ENCODE data around the gene DOCK4. TPM values are rescaled to one million over a fixed set of nuclear protein-coding genes. Genes with fewer than 3 reads are reported as not detected.

DOCK4 gene
- total RNA-seq, 1 donor from 2014 or later: 32.2 TPM

- H3K27ac Mint-ChIP-seq (ENCODE audit: unreplicated experiment): no peak overlapping the region
Observed at GRCh38 chr7:112061051-112061450, 145.1 kb downstream of the DOCK4 start.

GRCh38 chr7:112060625-112061024 is 145.6 kb downstream of the DOCK4 start:
- H3K27ac ChIP-seq (ENCODE audit: low read depth, low read length): no peak overlapping the region
- no peak for TF ChIP-seq EZH2 (IDR thresholded peaks at IDR 0.05; ENCODE audit: insufficient read depth, low read length)
- no peak for TF ChIP-seq CTCF (IDR thresholded peaks at IDR 0.05; ENCODE audit: insufficient read depth, low read depth, low read length)

More at GRCh38 chr7:112061051-112061450, 145.1 kb downstream of the DOCK4 start:
- Histone ChIP-seq H3K36me3 (ENCODE audit: insufficient read depth, low read length) (no peaks in the 10 kb centered on the region), H3K27me3 (ENCODE audit: insufficient read depth, low read length) (no peaks in the 10 kb centered on the region), H3K4me1 (ENCODE audit: insufficient read depth, low read length) (no peaks in the 10 kb centered on the region), H3K4me2 (ENCODE audit: low read length) (no peak overlapping the region), H3K9me3 (ENCODE audit: insufficient read depth, low read depth, low read length) (no peaks in the 10 kb centered on the region), H4K20me1 (ENCODE audit: insufficient read depth, low read length) (no peaks in the 10 kb centered on the region), H3K9ac (ENCODE audit: low read length) (no peak overlapping the region), H3K27ac (ENCODE audit: low read depth, low read length) (no peak overlapping the region), H3K79me2 (ENCODE audit: insufficient read depth, low read length) (no peaks in the 10 kb centered on the region), H2AFZ (ENCODE audit: low read depth, low read length) (no peak overlapping the region), H3K4me3 (ENCODE audit: insufficient read depth, low read depth, low read length) (no peak overlapping the region)
- Mint-ChIP-seq H3K4me3 (ENCODE audit: unreplicated experiment) (no peak overlapping the region), H3K4me1 (ENCODE audit: low read depth, unreplicated experiment) (peaks cover 7% of the 10 kb centered on the region), H3K36me3 (ENCODE audit: low read depth, unreplicated experiment) (no peaks in the 10 kb centered on the region), H3K9me3 (ENCODE audit: unreplicated experiment) (no peaks in the 10 kb centered on the region), H3K27me3 (ENCODE audit: low read depth, unreplicated experiment) (no peaks in the 10 kb centered on the region)
- FAIRE-seq (no peak), DNase-seq (ENCODE audit: low read depth) (no peak)
- TF ChIP-seq CTCF (IDR thresholded peaks at IDR 0.05; ENCODE audit: insufficient read depth, low read depth, low read length) (no peak), EZH2 (IDR thresholded peaks at IDR 0.05; ENCODE audit: insufficient read depth, low read length) (no peak)

GRCh38 chr7:112059675-112060074 is 146.5 kb downstream of the DOCK4 start:
- TF ChIP-seq EZH2 (IDR thresholded peaks at IDR 0.05; ENCODE audit: insufficient read depth, low read length): no peak
- TF ChIP-seq CTCF (IDR thresholded peaks at IDR 0.05; ENCODE audit: insufficient read depth, low read depth, low read length): no peak
- no peak overlapping the region for H3K4me3 Mint-ChIP-seq (ENCODE audit: unreplicated experiment)
- Histone ChIP-seq H2AFZ (ENCODE audit: low read depth, low read length) (no peak overlapping the region), H3K4me3 (ENCODE audit: insufficient read depth, low read depth, low read length) (no peak overlapping the region), H3K27ac (ENCODE audit: low read depth, low read length) (no peak overlapping the region), H3K9me3 (ENCODE audit: insufficient read depth, low read depth, low read length) (no peaks in the 10 kb centered on the region), H3K27me3 (ENCODE audit: insufficient read depth, low read length) (no peaks in the 10 kb centered on the region), H3K9ac (ENCODE audit: low read length) (no peak overlapping the region), H3K36me3 (ENCODE audit: insufficient read depth, low read length) (no peaks in the 10 kb centered on the region), H3K4me1 (ENCODE audit: insufficient read depth, low read length) (no peaks in the 10 kb centered on the region), H3K79me2 (ENCODE audit: insufficient read depth, low read length) (no peaks in the 10 kb centered on the region), H4K20me1 (ENCODE audit: insufficient read depth, low read length) (no peaks in the 10 kb centered on the region), H3K4me2 (ENCODE audit: low read length) (no peak overlapping the region)
- no peak overlapping the region for H3K27ac Mint-ChIP-seq (ENCODE audit: unreplicated experiment)
- DNase-seq (ENCODE audit: low read depth) (no peak), FAIRE-seq (no peak)
- peaks cover 7% of the 10 kb centered on the region for H3K4me1 Mint-ChIP-seq (ENCODE audit: low read depth, unreplicated experiment)
- H3K36me3 Mint-ChIP-seq (ENCODE audit: low read depth, unreplicated experiment): no peaks in the 10 kb centered on the region
- H3K27me3 Mint-ChIP-seq (ENCODE audit: low read depth, unreplicated experiment): no peaks in the 10 kb centered on the region
- no peaks in the 10 kb centered on the region for H3K9me3 Mint-ChIP-seq (ENCODE audit: unreplicated experiment)

More at GRCh38 chr7:112060625-112061024, 145.6 kb downstream of the DOCK4 start:
- Histone ChIP-seq H4K20me1 (ENCODE audit: insufficient read depth, low read length) (no peaks in the 10 kb centered on the region), H3K4me2 (ENCODE audit: low read length) (no peak overlapping the region), H3K9me3 (ENCODE audit: insufficient read depth, low read depth, low read length) (no peaks in the 10 kb centered on the region), H3K79me2 (ENCODE audit: insufficient read depth, low read length) (no peaks in the 10 kb centered on the region), H3K4me3 (ENCODE audit: insufficient read depth, low read depth, low read length) (no peak overlapping the region), H3K36me3 (ENCODE audit: insufficient read depth, low read length) (no peaks in the 10 kb centered on the region), H3K9ac (ENCODE audit: low read length) (no peak overlapping the region), H3K27me3 (ENCODE audit: insufficient read depth, low read length) (no peaks in the 10 kb centered on the region), H3K4me1 (ENCODE audit: insufficient read depth, low read length) (no peaks in the 10 kb centered on the region), H2AFZ (ENCODE audit: low read depth, low read length) (no peak overlapping the region)
- H3K36me3 Mint-ChIP-seq (ENCODE audit: low read depth, unreplicated experiment): no peaks in the 10 kb centered on the region
- FAIRE-seq (no peak), DNase-seq (ENCODE audit: low read depth) (no peak)
- peaks cover 9% of the 10 kb centered on the region for H3K4me1 Mint-ChIP-seq (ENCODE audit: low read depth, unreplicated experiment)
- H3K27me3 Mint-ChIP-seq (ENCODE audit: low read depth, unreplicated experiment): no peaks in the 10 kb centered on the region
- no peaks in the 10 kb centered on the region for H3K9me3 Mint-ChIP-seq (ENCODE audit: unreplicated experiment)
- no peak overlapping the region for H3K4me3 Mint-ChIP-seq (ENCODE audit: unreplicated experiment)
- peak overlapping the region; percentile 7 for H3K27ac Mint-ChIP-seq (ENCODE audit: unreplicated experiment)
